Neuronal stem cell (in vitro differentiated cells): ENCODE results near the gene NDUFAF5.

ENCODE experiments used
- DNase-seq: peaks from one replicate; pipeline ENCODE4 v3.0.0-alpha.2; 2013; ENCODE audit warnings: low spot score
- H2AFZ ChIP-seq: one replicate; pipeline ENCODE4 v1.6.1; 2013; ENCODE audit warnings: mild to moderate bottlenecking, low read length, inconsistent platforms
- H2AK5ac ChIP-seq: 2 replicates; pipeline ENCODE4 v1.6.1; 2013; ENCODE audit warnings: low read depth, mild to moderate bottlenecking, inconsistent platforms, low read length, moderate library complexity, mixed read lengths
- H2BK120ac ChIP-seq: 2 replicates; pipeline ENCODE4 v1.6.1; 2013; ENCODE audit warnings: low read depth, mild to moderate bottlenecking, inconsistent platforms, low read length, moderate library complexity, mixed read lengths
- H2BK12ac ChIP-seq: one replicate; pipeline ENCODE4 v1.6.1; 2013; ENCODE audit warnings: low read length, inconsistent platforms
- H2BK15ac ChIP-seq: 2 replicates; pipeline ENCODE4 v1.6.1; 2013; ENCODE audit warnings: mild to moderate bottlenecking, low read length, inconsistent platforms, mixed read lengths
- H2BK5ac ChIP-seq: one replicate; pipeline ENCODE4 v1.6.1; 2013; ENCODE audit warnings: inconsistent platforms, mild to moderate bottlenecking, low read length, moderate library complexity
- H3K14ac ChIP-seq: one replicate; pipeline ENCODE4 v1.6.1; 2013; ENCODE audit warnings: low read length, inconsistent platforms
- H3K18ac ChIP-seq: 2 replicates; pipeline ENCODE4 v1.6.1; 2013; ENCODE audit warnings: low read length, inconsistent platforms
- H3K23ac ChIP-seq: 2 replicates; pipeline ENCODE4 v1.6.1; 2013; ENCODE audit warnings: low read depth, mild to moderate bottlenecking, mixed read lengths, low read length, inconsistent platforms; ENCODE audit not compliant: poor library complexity
- H3K27ac ChIP-seq: replicated peaks from 3 replicates; pipeline ENCODE4 v1.5.1; 2013; ENCODE audit warnings: low read length, inconsistent platforms
- H3K27me3 ChIP-seq, 3 experiments: 2 replicates each; pipeline ENCODE4 v1.6.1; 2013; ENCODE audit warnings: low read length in 3 of 3, mild to moderate bottlenecking in 2 of 3, inconsistent platforms in 1 of 3, low read depth in 1 of 3, mixed read lengths in 1 of 3, moderate library complexity in 1 of 3; ENCODE audit not compliant: control insufficient read depth in 3 of 3, insufficient read depth in 3 of 3
- H3K36me3 ChIP-seq, 2 donors: replicated peaks in 1 of 2; 2 replicates each; pipeline ENCODE4 v1.6.1; 2013; ENCODE audit warnings: low read length in 2 of 2; ENCODE audit not compliant: control insufficient read depth in 2 of 2, insufficient read depth in 2 of 2
- H3K4ac ChIP-seq: 2 replicates; pipeline ENCODE4 v1.6.1; 2013; ENCODE audit warnings: inconsistent platforms, mild to moderate bottlenecking, low read length, moderate library complexity
- H3K4me1 ChIP-seq, 2 donors: 1 replicate in 1 of 2; 2 replicates in 1 of 2; pipeline ENCODE4 v1.6.1; 2013; ENCODE audit warnings: low read length in 2 of 2, low read depth in 1 of 2; ENCODE audit not compliant: control insufficient read depth in 2 of 2, insufficient read depth in 1 of 2
- H3K4me2 ChIP-seq: one replicate; pipeline ENCODE4 v1.6.1; 2013; ENCODE audit warnings: mild to moderate bottlenecking, low read length, inconsistent platforms; ENCODE audit not compliant: insufficient read depth, poor library complexity, severe bottlenecking
- H3K4me3 ChIP-seq, 2 donors: 2 replicates each; pipeline ENCODE4 v1.5.1; 2013; ENCODE audit warnings: low read length in 2 of 2, mild to moderate bottlenecking in 2 of 2, inconsistent platforms in 1 of 2, moderate library complexity in 1 of 2
- H3K79me1 ChIP-seq: one replicate; pipeline ENCODE4 v1.6.1; 2013; ENCODE audit warnings: low read depth, mild to moderate bottlenecking, inconsistent platforms, low read length, moderate library complexity
- H3K9ac ChIP-seq: one replicate; pipeline ENCODE4 v1.6.1; 2013; ENCODE audit warnings: mild to moderate bottlenecking, low read depth, low read length, inconsistent platforms; ENCODE audit not compliant: poor library complexity
- H3K9me3 ChIP-seq, 2 donors: replicated peaks in 1 of 2; 2 replicates each; pipeline versions ENCODE3 to v1.6.1; 2013; ENCODE audit warnings: low read length in 2 of 2, mild to moderate bottlenecking in 2 of 2, inconsistent platforms in 1 of 2, low read depth in 1 of 2, mixed read lengths in 1 of 2, moderate library complexity in 1 of 2; ENCODE audit not compliant: control insufficient read depth in 2 of 2, insufficient read depth in 1 of 2
- H4K8ac ChIP-seq: one replicate; pipeline ENCODE4 v1.6.1; 2013; ENCODE audit warnings: low read depth, mild to moderate bottlenecking, inconsistent platforms, low read length, moderate library complexity
- H4K91ac ChIP-seq: one replicate; pipeline ENCODE4 v1.6.1; 2013; ENCODE audit warnings: low read length, low read depth, mild to moderate bottlenecking, inconsistent platforms; ENCODE audit not compliant: poor library complexity
- WGBS, 2 donors: extraction: QIAGEN DNeasy Blood & Tissue Kit; methylation state at CpG; one replicate each; pipeline ENCODE4 v1.1.7; 2013; ENCODE audit warnings: missing lambda C conversion rate in 2 of 2, mixed read lengths in 1 of 2; ENCODE audit not compliant: insufficient read length in 2 of 2, insufficient replicate concordance in 1 of 2; ENCODE audit errors: extremely low coverage in 2 of 2; 5-methylcytosine and 5-hydroxymethylcytosine counted together

NDUFAF5 gene

GRCh38 chr20:13799974-13800373 lies 15.1 kb downstream of the NDUFAF5 start:
- H2BK12ac ChIP-seq = no peak overlapping the region
- no peaks in the 10 kb centered on the region for H3K4me1 ChIP-seq
- no peak overlapping the region for H3K27ac ChIP-seq
- H3K23ac ChIP-seq = no peak overlapping the region
- H2AK5ac ChIP-seq = no peak overlapping the region
- no peak overlapping the region for H3K14ac ChIP-seq
- H3K27me3 ChIP-seq = no peaks in the 10 kb centered on the region
- H3K36me3 ChIP-seq = peaks cover 15 to 98% of the 10 kb centered on the region in 2 donors
- no peaks in the 10 kb centered on the region for H3K79me1 ChIP-seq
- H3K4me3 ChIP-seq = no peak overlapping the region
- no peak overlapping the region for H2AFZ ChIP-seq
- no peak overlapping the region for H3K4me2 ChIP-seq
- H3K4ac ChIP-seq = no peak overlapping the region
- H2BK5ac ChIP-seq = no peak overlapping the region
- no peak overlapping the region for H3K18ac ChIP-seq
- DNase-seq = no peak
- H2BK15ac ChIP-seq = no peak overlapping the region
- H3K9me3 ChIP-seq = no peaks in the 10 kb centered on the region
- H4K8ac ChIP-seq = no peak overlapping the region
- H3K9ac ChIP-seq = no peak overlapping the region
- WGBS, 2 donors = no CpG with 5 or more reads among the region's 2 CpGs
- no peak overlapping the region for H4K91ac ChIP-seq
- no peak overlapping the region for H2BK120ac ChIP-seq

GRCh38 chr20:13800728-13801134 lies 15.9 kb downstream of the NDUFAF5 start:
- Histone ChIP-seq H3K9ac (no peak overlapping the region), H3K14ac (no peak overlapping the region), H4K8ac (no peak overlapping the region), H3K79me1 (no peaks in the 10 kb centered on the region), H3K4ac (no peak overlapping the region), H2AFZ (no peak overlapping the region), H3K4me3 (no peak overlapping the region), H2BK15ac (no peak overlapping the region), H2AK5ac (no peak overlapping the region), H4K91ac (no peak overlapping the region), H3K4me1 (no peaks in the 10 kb centered on the region), H2BK120ac (no peak overlapping the region), H3K4me2 (no peak overlapping the region), H3K36me3 (peaks cover 12 to 96% of the 10 kb centered on the region in 2 donors), H2BK12ac (no peak overlapping the region), H3K9me3 (no peaks in the 10 kb centered on the region), H3K27me3 (no peaks in the 10 kb centered on the region), H2BK5ac (no peak overlapping the region), H3K18ac (no peak overlapping the region), H3K27ac (no peak overlapping the region), H3K23ac (no peak overlapping the region)
- no CpG with 5 or more reads among the region's 7 CpGs for WGBS, 2 donors
- no peak for DNase-seq

- no peak overlapping the region for H2AK5ac ChIP-seq
- H4K8ac ChIP-seq = no peak overlapping the region
- WGBS, 2 donors = no CpG with 5 or more reads among the region's 2 CpGs
- no peak overlapping the region for H2BK12ac ChIP-seq
- no peaks in the 10 kb centered on the region for H3K9me3 ChIP-seq
- no peak overlapping the region for H2BK5ac ChIP-seq
- H3K4ac ChIP-seq = no peak overlapping the region
- no peaks in the 10 kb centered on the region for H3K27me3 ChIP-seq
- H3K79me1 ChIP-seq = no peaks in the 10 kb centered on the region
- no peaks in the 10 kb centered on the region for H3K4me1 ChIP-seq
- no peak overlapping the region for H3K18ac ChIP-seq
- H3K27ac ChIP-seq = no peak overlapping the region
- no peak overlapping the region for H2BK120ac ChIP-seq
- peaks cover 13 to 92% of the 10 kb centered on the region in 2 donors for H3K36me3 ChIP-seq
- no peak overlapping the region for H4K91ac ChIP-seq
- H3K14ac ChIP-seq = no peak overlapping the region
- no peak overlapping the region for H2BK15ac ChIP-seq
- no peak overlapping the region for H3K4me3 ChIP-seq
- H3K9ac ChIP-seq = no peak overlapping the region
- no peak for DNase-seq
- no peak overlapping the region for H2AFZ ChIP-seq
- H3K4me2 ChIP-seq = no peak overlapping the region
- H3K23ac ChIP-seq = no peak overlapping the region
Measured at GRCh38 chr20:13809373-13809772, 24.5 kb downstream of the NDUFAF5 start.

- no peak for DNase-seq
- H4K91ac ChIP-seq = no peak overlapping the region
- H4K8ac ChIP-seq = no peak overlapping the region
- no peak overlapping the region for H2BK120ac ChIP-seq
- H3K79me1 ChIP-seq = no peaks in the 10 kb centered on the region
- no peak overlapping the region for H2BK5ac ChIP-seq
- H3K4me3 ChIP-seq = no peak overlapping the region
- no peak overlapping the region for H2BK12ac ChIP-seq
- H3K4me2 ChIP-seq = no peak overlapping the region
- no peak overlapping the region for H2AK5ac ChIP-seq
- no CpG with 5 or more reads among the region's 3 CpGs for WGBS, 2 donors
- no peak overlapping the region for H3K9ac ChIP-seq
- peaks cover 15 to 92% of the 10 kb centered on the region in 2 donors for H3K36me3 ChIP-seq
- no peak overlapping the region for H3K14ac ChIP-seq
- no peaks in the 10 kb centered on the region for H3K9me3 ChIP-seq
- H3K23ac ChIP-seq = no peak overlapping the region
- H2AFZ ChIP-seq = no peak overlapping the region
- no peak overlapping the region for H2BK15ac ChIP-seq
- H3K18ac ChIP-seq = no peak overlapping the region
- no peaks in the 10 kb centered on the region for H3K27me3 ChIP-seq
- no peak overlapping the region for H3K4ac ChIP-seq
- H3K27ac ChIP-seq = no peak overlapping the region
- H3K4me1 ChIP-seq = no peaks in the 10 kb centered on the region
Measured at GRCh38 chr20:13809855-13810254, 25.0 kb downstream of the NDUFAF5 start.
